Kidney capillary endothelial cell (primary cell): ENCODE measurements around the gene TMEM234.

Source experiments
- DNase-seq: peaks from one replicate; pipeline ENCODE4 v3.0.0-alpha.2; 2018; ENCODE audit warnings: low spot score

Gene TMEM234

GRCh38 chr1:32172621-32173245 is 49.4 kb downstream of the TMEM234 start:
- DNase-seq: peak; percentile 53

GRCh38 chr1:32170991-32171390 is 51.2 kb downstream of the TMEM234 start:
- DNase-seq: no peak
